ENCODE data around the gene ABCB6.
"Not testable (repeated sequence)": the region's sequence is repeated elsewhere in the genome, so short reads cannot be mapped to it uniquely, and the experiment has no call there.

The ABCB6 gene

GRCh38 chr2:219206328-219207133 is 12.2 kb downstream of the ABCB6 start, which contains the start of gene ZFAND2B:
TSS of gene ZFAND2B (plus strand) at chr2:219206782. CDS start at chr2:219206988, 206 bp downstream.
- no peaks in the 10 kb centered on the region for H3K27me3 Mint-ChIP-seq
- H3K9me3 Mint-ChIP-seq = no peaks in the 10 kb centered on the region
- H3K27ac Mint-ChIP-seq (ENCODE audit: low read depth) = peak within 1 kb of the TSS; percentile 92
- peak within 1 kb of the TSS; percentile 86 for H3K4me3 Mint-ChIP-seq
- peaks cover 23% of the 10 kb centered on the region for H3K36me3 Mint-ChIP-seq (ENCODE audit: insufficient read depth)
- ATAC-seq (replicated peaks; ENCODE audit: extremely low read depth, poor library complexity, severe bottlenecking) = peak; percentile 97
- H3K4me1 Mint-ChIP-seq = peaks cover 35% of the 10 kb centered on the region
- peak; percentile 92 for DNase-seq (ENCODE audit: low spot score in 2 of 2)

- no peaks in the 10 kb centered on the region for H3K9me3 Mint-ChIP-seq
- peak overlapping the region; percentile 92 for H3K27ac Mint-ChIP-seq (ENCODE audit: low read depth)
- H3K4me3 Mint-ChIP-seq = peak overlapping the region; percentile 86
- ATAC-seq (replicated peaks; ENCODE audit: extremely low read depth, poor library complexity, severe bottlenecking) = no peak
- H3K27me3 Mint-ChIP-seq = no peaks in the 10 kb centered on the region
- peaks cover 29% of the 10 kb centered on the region for H3K4me1 Mint-ChIP-seq
- no peak for DNase-seq (ENCODE audit: low spot score in 2 of 2)
- peaks cover 22% of the 10 kb centered on the region for H3K36me3 Mint-ChIP-seq (ENCODE audit: insufficient read depth)
Observed at GRCh38 chr2:219205981-219206327, 12.8 kb downstream of the ABCB6 start.

GRCh38 chr2:219205165-219205538 is 13.6 kb downstream of the ABCB6 start:
- ATAC-seq (replicated peaks; ENCODE audit: extremely low read depth, poor library complexity, severe bottlenecking) (no peak), DNase-seq (ENCODE audit: low spot score in 2 of 2) (no peak)
- H3K4me3 Mint-ChIP-seq = no peak overlapping the region
- H3K4me1 Mint-ChIP-seq = peaks cover 28% of the 10 kb centered on the region
- no peaks in the 10 kb centered on the region for H3K9me3 Mint-ChIP-seq
- peaks cover 22% of the 10 kb centered on the region for H3K36me3 Mint-ChIP-seq (ENCODE audit: insufficient read depth)
- no peaks in the 10 kb centered on the region for H3K27me3 Mint-ChIP-seq
- H3K27ac Mint-ChIP-seq (ENCODE audit: low read depth) = peak overlapping the region; percentile 92

- Mint-ChIP-seq H3K4me1 (peaks cover 30% of the 10 kb centered on the region), H3K27me3 (peaks cover 3% of the 10 kb centered on the region), H3K4me3 (no peak overlapping the region), H3K27ac (ENCODE audit: low read depth) (no peak overlapping the region), H3K36me3 (ENCODE audit: insufficient read depth) (peaks cover 21% of the 10 kb centered on the region), H3K9me3 (no peaks in the 10 kb centered on the region)
- ATAC-seq (replicated peaks; ENCODE audit: extremely low read depth, poor library complexity, severe bottlenecking) = no peak
- DNase-seq (ENCODE audit: low spot score in 2 of 2) = no peak
Observed at GRCh38 chr2:219204425-219205164, 14.2 kb downstream of the ABCB6 start.

- Mint-ChIP-seq H3K27me3 (peaks cover 14% of the 10 kb centered on the region), H3K4me1 (peaks cover 13% of the 10 kb centered on the region)
- not testable (repeated sequence) for ATAC-seq (replicated peaks; ENCODE audit: extremely low read depth, poor library complexity, severe bottlenecking); H3K36me3 Mint-ChIP-seq (ENCODE audit: insufficient read depth); H3K27ac Mint-ChIP-seq (ENCODE audit: low read depth); H3K9me3 Mint-ChIP-seq; H3K4me3 Mint-ChIP-seq; DNase-seq (ENCODE audit: low spot score in 2 of 2)
Observed at GRCh38 chr2:219201331-219201730, 17.4 kb downstream of the ABCB6 start.

GRCh38 chr2:219200502-219201326 is 18.0 kb downstream of the ABCB6 start:
- H3K4me1 Mint-ChIP-seq; DNase-seq (ENCODE audit: low spot score in 2 of 2); ATAC-seq (replicated peaks; ENCODE audit: extremely low read depth, poor library complexity, severe bottlenecking); H3K36me3 Mint-ChIP-seq (ENCODE audit: insufficient read depth); H3K9me3 Mint-ChIP-seq: not testable (repeated sequence)
- peak overlapping the region; percentile 61 for H3K27ac Mint-ChIP-seq (ENCODE audit: low read depth)
- H3K27me3 Mint-ChIP-seq = peaks cover 14% of the 10 kb centered on the region
- peak overlapping the region; percentile 72 for H3K4me3 Mint-ChIP-seq

GRCh38 chr2:219199470-219200211 is 19.1 kb downstream of the ABCB6 start:
- Mint-ChIP-seq H3K4me3 (peak overlapping the region; percentile 72), H3K27ac (ENCODE audit: low read depth) (no peak overlapping the region), H3K27me3 (peaks cover 14% of the 10 kb centered on the region), H3K9me3 (no peaks in the 10 kb centered on the region), H3K4me1 (peaks cover 8% of the 10 kb centered on the region), H3K36me3 (ENCODE audit: insufficient read depth) (peaks cover 3% of the 10 kb centered on the region)
- no peak for DNase-seq (ENCODE audit: low spot score in 2 of 2)
- no peak for ATAC-seq (replicated peaks; ENCODE audit: extremely low read depth, poor library complexity, severe bottlenecking)

GRCh38 chr2:219198974-219199373 is 19.8 kb downstream of the ABCB6 start:
- no peak overlapping the region for H3K27ac Mint-ChIP-seq (ENCODE audit: low read depth)
- DNase-seq (ENCODE audit: low spot score in 2 of 2) = no peak
- H3K36me3 Mint-ChIP-seq (ENCODE audit: insufficient read depth) = peaks cover 3% of the 10 kb centered on the region
- ATAC-seq (replicated peaks; ENCODE audit: extremely low read depth, poor library complexity, severe bottlenecking) = no peak
- no peak overlapping the region for H3K4me3 Mint-ChIP-seq
- H3K4me1 Mint-ChIP-seq = peaks cover 8% of the 10 kb centered on the region
- H3K9me3 Mint-ChIP-seq = no peaks in the 10 kb centered on the region
- peaks cover 14% of the 10 kb centered on the region for H3K27me3 Mint-ChIP-seq

- H3K27ac Mint-ChIP-seq (ENCODE audit: low read depth) = no peak overlapping the region
- H3K27me3 Mint-ChIP-seq = peaks cover 14% of the 10 kb centered on the region
- H3K9me3 Mint-ChIP-seq = no peaks in the 10 kb centered on the region
- peaks cover 8% of the 10 kb centered on the region for H3K4me1 Mint-ChIP-seq
- H3K36me3 Mint-ChIP-seq (ENCODE audit: insufficient read depth) = peaks cover 3% of the 10 kb centered on the region
- H3K4me3 Mint-ChIP-seq = no peak overlapping the region
- DNase-seq (ENCODE audit: low spot score in 2 of 2) (no peak), ATAC-seq (replicated peaks; ENCODE audit: extremely low read depth, poor library complexity, severe bottlenecking) (no peak)
Observed at GRCh38 chr2:219197388-219197787, 21.4 kb downstream of the ABCB6 start.

GRCh38 chr2:219186754-219187456 is 31.9 kb downstream of the ABCB6 start:
- Mint-ChIP-seq H3K4me1 (peaks cover 31% of the 10 kb centered on the region), H3K36me3 (ENCODE audit: insufficient read depth) (peaks cover 18% of the 10 kb centered on the region), H3K27ac (ENCODE audit: low read depth) (peak overlapping the region; percentile 63), H3K27me3 (no peaks in the 10 kb centered on the region), H3K4me3 (no peak overlapping the region), H3K9me3 (no peaks in the 10 kb centered on the region)
- ATAC-seq (replicated peaks; ENCODE audit: extremely low read depth, poor library complexity, severe bottlenecking) = no peak
- no peak for DNase-seq (ENCODE audit: low spot score in 2 of 2)

GRCh38 chr2:219184121-219184520 is 34.6 kb downstream of the ABCB6 start:
- ATAC-seq (replicated peaks; ENCODE audit: extremely low read depth, poor library complexity, severe bottlenecking) (no peak), DNase-seq (ENCODE audit: low spot score in 2 of 2) (no peak)
- H3K27me3 Mint-ChIP-seq = no peaks in the 10 kb centered on the region
- no peaks in the 10 kb centered on the region for H3K9me3 Mint-ChIP-seq
- H3K4me3 Mint-ChIP-seq = no peak overlapping the region
- H3K36me3 Mint-ChIP-seq (ENCODE audit: insufficient read depth) = peaks cover 33% of the 10 kb centered on the region
- peaks cover 55% of the 10 kb centered on the region for H3K4me1 Mint-ChIP-seq
- H3K27ac Mint-ChIP-seq (ENCODE audit: low read depth) = peak overlapping the region; percentile 72

Measured in central memory CD8-positive, alpha-beta T cell (primary cell).